ENCODE measurements around the gene MCMBP.
A peak's percentile ranks its signal among the peaks of the same experiment; 100 is the strongest.
"Not testable (repeated sequence)": the region's sequence is repeated elsewhere in the genome, so short reads cannot be mapped to it uniquely, and the experiment has no call there.

Gene MCMBP, protein sequence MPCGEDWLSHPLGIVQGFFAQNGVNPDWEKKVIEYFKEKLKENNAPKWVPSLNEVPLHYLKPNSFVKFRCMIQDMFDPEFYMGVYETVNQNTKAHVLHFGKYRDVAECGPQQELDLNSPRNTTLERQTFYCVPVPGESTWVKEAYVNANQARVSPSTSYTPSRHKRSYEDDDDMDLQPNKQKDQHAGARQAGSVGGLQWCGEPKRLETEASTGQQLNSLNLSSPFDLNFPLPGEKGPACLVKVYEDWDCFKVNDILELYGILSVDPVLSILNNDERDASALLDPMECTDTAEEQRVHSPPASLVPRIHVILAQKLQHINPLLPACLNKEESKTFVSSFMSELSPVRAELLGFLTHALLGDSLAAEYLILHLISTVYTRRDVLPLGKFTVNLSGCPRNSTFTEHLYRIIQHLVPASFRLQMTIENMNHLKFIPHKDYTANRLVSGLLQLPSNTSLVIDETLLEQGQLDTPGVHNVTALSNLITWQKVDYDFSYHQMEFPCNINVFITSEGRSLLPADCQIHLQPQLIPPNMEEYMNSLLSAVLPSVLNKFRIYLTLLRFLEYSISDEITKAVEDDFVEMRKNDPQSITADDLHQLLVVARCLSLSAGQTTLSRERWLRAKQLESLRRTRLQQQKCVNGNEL

DNA sequence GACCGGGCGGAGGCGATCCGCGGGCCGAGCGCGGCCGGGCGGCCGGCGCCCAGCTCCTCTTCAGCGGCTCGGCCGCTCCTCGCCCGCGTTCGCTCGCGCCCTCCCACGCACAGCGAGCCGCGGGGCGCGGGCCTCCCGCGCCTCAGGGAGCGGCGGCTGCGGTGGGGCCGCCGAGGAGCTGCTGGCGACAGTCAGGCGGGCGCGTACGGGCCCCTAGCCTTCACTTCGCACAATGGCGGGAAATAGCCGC is at the start of gene MCMBP:
MCMBP (minus strand) TSS at position 234 of the 250 bp plus-strand sequence. CDS start 259 bp downstream, outside the sequence.
- no peak for DNase-seq

DNA sequence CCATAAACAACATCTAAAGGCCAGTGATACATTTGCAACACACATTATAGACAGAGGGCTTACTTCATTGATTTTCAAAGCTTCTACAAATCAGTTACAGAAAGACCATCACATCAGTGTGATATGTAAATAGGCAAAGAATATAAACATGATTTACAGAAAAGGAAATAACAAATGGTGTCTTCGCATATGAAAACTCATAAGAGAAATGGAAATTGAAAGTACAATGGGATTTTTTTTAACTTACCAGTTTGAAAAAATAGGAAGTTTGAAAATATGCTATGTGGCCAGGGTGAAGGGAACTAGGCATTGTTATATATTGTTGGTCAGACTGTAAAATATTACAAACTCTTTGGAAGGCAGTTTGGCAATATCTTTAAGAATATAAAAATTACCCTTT is 47.2 kb upstream of the MCMBP start:
- no peak for DNase-seq

DNA sequence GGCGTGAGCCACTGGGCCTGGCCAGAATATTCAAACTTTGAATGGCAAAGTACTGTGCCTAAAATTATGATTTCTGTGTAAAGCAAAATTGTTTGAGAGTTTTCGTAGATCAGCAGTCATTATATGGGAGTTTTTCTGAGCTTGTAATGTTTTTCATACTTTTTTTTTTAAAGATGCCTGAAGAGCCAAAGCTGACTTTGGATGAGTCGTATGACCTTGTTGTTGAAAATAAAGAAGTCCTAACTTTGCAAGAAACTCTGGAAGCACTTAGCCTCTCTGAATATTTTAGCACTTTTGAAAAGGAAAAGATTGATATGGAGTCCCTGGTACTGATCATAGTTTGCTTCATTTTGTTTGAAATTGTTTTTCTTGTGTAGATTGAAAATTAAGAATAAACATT is 46.6 kb upstream of the MCMBP start:
- DNase-seq, result no peak

DNA sequence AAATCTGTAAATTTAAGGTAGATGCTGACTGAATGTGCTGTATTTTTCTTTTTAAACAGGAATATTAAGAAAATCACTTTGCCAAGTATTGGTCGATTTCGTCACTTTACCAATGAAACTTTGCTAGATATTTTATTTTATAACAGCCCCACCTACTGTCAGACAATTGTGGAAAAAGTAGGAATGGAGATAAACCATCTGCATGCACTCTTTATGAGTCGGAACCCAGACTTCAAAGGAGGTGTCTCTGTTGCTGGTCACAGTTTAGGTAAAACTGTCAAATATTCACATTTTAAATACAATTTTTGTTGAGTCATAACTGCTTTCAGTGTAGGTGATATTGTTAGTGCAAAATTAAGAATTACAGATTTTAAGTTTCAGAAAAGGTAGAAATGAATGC is 45.1 kb upstream of the MCMBP start:
- no peak for DNase-seq

DNA sequence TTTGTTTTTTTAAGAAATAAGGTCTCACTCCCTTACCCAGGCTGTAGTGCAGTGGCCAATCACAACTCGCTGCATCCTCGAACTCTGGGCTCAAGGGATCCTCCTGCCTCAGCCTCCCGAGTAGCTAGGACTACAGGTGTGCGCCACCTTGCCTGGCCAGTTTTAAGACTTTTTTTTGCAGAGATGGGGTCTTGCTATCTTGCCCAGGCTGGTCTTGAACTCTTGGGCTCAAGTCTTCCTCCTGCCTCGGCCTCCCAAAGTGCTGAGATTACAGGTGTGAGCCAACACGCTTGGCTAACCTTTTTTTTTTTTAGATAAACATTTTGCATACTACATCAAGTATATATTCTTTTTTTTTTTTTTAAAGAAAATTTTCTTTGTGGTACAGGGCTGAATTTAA is 38.0 kb upstream of the MCMBP start:
- no peak for DNase-seq

DNA sequence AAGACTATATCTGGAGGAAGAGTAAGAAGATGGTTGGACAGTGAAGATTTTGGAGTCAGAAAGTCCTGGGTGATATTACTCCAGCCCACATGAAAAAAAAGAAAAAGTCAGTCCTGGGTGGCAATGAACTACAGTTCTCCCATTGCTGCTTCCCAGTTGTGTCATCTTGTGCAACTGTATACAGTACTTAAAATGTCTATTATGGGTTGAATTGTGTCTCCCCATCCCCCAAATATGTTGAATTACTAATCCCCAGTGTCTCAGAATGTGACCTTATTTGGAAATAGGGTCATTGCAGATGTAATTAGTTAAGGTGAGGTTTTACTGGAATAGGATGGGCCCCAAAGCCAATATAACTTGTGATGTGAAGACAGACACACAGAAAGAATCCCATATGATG is 35.5 kb upstream of the MCMBP start:
- no peak for DNase-seq

DNA sequence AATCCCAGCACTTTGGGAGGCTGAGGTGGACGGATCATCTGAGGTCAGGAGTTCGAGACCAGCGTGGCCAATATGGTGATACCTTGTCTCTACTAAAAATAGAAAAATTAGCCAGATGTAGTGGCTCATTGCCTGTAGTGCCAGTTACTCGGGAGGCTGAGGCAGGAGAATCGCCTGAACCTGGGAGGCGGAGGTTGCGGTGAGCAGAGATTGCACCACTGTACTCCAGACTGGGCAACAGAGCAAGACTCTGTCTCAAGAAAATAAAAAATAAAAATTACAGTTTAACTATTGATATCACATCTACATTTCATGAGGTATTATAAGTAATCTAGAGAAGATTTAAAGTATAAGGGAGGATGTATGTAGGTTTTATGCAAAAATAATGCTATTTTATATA is 35.1 kb upstream of the MCMBP start:
- DNase-seq, result not testable (repeated sequence)

DNA sequence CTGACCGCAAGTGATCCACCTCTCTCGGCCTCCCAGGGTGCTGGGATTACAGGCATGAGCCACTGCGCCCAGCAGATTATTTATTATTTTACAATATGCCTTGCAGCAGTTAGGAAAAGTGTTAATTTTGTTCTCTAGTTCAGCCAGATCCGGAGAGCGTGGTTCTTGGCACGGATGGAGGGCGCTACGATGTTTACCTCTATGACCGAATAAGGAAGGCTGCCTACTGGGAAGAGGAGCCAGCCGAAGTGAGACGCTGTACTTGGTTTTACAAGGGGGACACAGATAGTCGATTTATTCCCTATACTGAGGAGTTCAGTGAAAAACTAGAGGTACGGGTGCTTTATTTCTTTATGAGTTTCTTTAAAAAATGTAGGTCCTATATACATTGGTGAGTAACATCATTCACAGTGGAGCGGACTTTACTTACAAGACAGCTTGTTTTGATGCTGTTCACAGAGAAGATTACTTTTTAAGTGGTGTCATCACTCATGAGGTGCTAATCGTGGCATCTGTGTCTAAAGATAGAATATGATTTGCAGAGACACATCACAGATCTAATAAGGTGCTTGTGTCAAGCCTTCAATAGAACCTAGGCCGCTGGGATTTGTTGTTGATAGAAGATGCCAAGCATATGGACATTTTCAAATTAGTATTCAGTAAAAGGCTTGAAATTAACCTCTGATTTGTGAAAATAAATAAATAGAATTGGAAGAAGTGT is 31.5 kb upstream of the MCMBP start:
- no peak for DNase-seq

DNA sequence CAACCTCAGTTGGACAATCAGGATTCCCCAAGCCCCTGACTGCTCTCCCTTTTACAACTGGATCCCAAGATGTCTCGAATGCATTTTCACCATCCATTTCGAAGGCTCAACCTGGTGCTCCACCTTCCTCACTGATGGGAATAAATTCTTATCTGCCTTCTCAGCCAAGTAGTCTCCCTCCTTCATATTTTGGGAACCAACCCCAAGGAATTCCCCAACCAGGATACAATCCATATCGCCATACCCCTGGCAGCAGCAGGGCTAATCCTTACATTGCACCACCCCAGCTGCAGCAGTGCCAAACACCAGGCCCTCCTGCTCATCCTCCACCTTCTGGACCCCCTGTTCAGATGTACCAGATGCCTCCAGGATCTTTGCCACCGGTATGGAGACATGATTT is 25.9 kb upstream of the MCMBP start:
- no peak for DNase-seq

DNA sequence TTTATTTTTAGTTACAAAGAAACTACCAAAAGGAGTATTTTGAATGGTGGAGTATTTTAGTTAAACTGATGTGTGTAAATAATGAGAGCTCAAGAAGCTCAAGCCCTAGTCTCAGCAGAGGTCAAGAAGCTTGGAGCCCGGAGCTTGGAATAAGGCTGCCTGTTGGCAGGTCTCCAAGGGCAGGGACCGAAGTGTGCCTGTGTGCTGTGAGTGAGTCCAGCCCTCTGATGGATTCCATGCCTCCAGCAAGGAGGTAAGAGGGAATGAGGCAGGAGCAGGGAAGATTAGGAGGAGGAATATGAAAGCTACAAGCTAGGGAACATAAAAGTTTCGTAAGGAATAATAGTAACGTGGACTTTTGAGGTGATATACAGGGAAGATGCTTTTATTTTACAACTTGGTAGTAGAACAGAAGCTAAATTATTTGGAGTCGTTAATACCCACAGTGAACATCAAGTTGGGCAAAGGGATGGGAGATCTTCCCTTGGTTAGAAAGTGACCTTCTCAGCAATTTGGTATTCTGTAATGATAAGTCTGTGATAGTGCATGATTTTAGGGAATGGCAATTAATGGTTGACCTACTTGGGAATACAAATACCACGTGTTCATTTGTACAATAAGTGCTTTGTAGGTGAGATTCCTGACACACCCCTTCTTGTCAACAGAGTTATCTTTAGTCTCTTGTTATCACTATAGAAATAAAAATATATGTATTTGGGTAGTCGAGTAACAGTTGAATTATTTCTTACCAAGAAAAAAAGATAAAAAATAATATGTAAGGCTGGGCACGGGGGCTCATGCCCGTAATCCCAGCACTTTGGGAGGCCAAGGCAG is 24.5 kb upstream of the MCMBP start:
- no peak for DNase-seq

DNA sequence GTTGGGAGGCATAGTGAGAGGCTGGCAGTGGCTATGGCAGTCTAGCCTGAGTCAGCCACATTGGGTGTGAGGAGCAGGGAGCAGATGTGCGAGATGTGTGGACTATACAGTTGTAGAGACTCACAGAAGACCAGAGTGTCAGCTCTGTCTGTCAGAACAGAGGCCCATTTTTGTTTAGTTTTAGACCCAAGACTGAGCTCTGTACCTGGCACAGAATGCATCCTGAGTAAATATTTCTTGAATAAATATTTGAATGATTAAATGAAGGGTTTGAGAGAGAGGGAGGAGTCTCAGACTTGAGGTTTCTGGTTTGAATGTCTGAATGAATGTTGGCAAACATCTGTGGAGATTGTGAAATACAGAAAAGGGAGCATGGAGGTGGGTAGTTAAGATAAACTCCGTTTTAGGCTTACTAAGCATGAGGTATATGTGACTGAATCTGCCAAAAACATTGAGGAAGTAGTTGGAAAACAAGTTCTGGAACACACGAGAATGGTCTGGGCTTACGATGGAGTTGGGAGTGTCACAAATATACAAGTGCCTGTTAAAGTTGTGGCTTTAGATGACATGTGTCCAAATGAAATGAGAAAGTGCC is 23.5 kb upstream of the MCMBP start:
- no peak for DNase-seq

DNA sequence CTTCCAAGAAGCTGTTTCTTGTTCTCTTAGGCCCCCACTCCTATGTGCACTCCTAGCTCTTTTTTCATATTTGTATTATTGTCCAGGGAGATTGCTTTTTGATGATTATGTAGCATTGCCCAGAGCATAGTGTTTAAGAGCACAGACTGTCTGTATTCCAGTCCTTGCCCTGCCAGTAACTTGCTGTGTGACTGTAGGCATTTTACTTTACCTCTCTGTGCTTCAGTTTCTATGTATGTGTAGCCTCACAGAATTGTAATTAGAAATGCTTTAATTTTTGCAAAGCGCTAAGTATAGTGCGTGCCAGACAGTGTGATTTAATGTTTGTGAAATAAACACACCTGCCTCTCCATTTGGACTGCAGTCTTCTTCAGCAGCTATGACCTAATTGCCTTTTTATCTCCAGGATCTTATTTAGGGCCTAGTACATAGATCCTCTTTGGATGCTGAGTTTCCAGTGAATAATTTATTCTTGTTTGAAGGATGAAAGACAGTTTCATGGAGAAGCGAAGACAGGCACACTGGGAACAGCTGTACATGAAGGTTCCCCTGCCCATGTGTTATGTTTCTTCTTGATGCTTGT is 21.3 kb upstream of the MCMBP start:
- no peak for DNase-seq

DNA sequence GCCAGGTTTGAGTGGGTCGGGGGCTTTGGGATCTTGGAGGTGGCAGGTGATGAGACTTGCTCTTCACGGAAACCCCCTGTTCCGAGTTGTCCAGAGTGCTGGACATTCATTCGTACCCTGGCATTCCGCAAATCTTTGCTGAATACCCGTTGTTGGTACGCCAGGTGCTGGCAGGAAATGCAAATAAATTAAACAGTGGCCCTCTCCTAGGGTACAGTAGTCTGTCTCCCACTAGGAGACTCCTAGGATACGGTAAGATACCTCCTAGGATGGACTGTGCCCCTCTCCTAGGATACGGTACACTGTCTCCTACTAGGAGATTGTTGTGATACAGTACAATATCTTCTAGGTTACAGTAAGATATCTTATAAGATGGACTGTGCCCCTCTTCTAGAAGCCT is 20.4 kb upstream of the MCMBP start:
- DNase-seq, result no peak

DNA sequence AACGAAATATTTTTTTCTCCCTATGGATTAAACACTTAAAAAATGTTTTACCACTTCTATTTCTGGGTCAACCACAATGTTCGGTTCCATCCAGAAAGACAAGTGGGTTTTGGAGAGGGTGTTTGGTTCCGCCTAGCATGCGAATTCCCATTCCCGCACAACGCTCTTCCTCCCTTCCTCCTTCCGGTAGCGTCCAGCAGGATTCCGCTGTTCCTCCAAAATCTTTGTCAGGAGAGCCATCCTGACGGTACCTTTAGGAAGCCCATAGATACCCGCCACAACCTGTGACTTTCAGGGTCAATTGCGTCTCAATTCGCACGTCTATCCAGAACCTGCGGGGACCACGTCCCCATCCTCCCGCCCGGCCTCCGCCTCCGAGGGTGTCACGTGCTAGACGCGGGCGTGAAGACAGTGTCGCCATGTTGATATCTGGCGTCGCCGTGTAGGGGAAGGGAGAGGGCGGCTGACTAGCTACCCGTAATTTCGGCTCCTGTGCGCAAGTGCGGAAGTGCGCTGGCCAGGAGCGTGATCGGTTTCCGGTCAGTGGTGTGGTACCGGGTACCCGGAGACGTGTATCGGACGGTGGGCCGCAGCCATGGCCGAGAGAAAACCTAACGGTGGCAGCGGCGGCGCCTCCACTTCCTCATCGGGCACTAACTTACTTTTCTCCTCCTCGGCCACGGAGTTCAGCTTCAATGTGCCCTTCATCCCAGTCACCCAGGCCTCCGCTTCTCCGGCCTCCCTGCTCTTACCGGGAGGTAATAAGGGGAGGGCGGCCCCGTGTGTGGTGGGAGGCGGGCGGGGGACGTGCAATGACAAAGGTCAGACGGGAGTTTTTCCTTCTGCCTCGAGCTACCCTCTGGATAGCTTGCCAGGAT is 19.8 kb upstream of the MCMBP start, which contains the start of gene SEC23IP:
SEC23IP (plus strand) TSS at position 543 of the 878 bp plus-strand sequence; CDS start at position 596, 53 bp downstream.
- peak; percentile 78 for DNase-seq

DNA sequence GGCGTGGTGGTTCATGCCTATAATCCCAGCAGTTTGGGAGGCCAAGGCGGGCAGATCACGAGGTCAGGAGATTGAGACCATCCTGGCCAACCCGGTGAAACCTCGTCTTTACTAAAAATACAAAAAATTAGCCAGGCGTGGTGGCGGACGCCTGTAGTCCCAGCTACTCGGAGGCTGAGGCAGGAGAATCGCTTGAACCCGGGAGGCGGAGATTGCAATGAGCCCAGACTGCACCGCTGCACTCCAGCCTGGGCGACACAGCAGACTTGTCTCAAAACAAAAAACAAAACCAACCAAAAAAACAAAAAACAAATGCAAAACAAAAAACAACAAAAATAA is 19.2 kb upstream of the MCMBP start:
- DNase-seq, result not testable (repeated sequence)

DNA sequence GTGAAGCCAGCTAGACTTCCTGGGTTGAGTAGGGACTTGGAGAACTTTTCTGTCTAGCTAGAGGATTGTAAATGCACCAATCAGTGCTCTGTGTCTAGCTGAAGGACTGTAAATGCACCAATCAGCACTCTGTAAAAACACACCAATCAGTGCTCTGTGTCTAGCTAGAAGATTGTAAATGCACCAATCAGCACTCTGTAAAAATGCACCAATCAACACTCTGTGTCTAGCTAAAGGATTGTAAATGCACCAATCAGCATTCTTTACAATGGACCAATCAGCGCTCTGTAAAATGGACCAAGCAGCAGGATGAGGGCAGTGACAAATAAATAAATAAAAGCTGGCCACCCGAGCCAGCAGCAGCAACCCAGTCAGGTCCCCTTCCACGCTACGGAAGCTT is 17.7 kb upstream of the MCMBP start:
- DNase-seq, result not testable (repeated sequence)

DNA sequence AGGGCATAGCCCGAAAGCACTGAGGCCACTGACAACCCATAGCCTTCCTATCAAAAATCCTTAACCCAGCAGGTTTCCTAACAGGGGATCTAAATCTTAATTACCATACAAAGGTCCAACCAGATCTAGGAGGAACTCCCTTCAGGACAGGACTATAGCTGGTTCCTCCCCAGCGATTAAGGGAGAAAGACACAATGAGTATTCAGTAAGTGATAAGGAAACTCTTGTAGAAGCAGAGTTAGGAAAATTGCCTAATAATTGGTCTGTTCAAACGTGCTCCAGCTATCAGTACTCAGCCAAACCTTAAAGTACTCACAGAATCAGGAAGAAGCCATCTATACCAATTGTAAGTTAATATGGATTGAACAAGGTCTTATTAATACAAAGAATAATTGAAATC is 16.6 kb upstream of the MCMBP start:
- DNase-seq, result not testable (repeated sequence)

DNA sequence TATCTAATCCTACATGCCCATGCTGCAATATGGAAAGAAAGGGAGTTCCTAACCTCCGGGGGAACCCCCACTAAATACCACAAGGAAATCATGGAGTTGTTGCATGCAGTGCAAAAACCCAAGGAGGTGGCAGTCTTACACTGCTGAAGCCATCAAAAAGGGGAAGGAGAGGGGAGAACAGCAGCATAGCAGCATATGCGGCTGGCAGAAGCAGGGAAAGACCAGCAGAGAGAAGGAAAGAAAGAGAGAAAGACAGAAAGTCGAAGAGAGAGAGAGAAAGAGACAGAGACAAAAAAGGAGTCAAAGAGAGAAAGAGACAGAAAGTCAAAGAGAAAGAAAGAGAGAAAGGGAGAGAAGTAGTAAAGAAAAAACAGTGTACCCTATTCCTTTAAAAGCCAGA is 16.1 kb upstream of the MCMBP start:
- not testable (repeated sequence) for DNase-seq

DNA sequence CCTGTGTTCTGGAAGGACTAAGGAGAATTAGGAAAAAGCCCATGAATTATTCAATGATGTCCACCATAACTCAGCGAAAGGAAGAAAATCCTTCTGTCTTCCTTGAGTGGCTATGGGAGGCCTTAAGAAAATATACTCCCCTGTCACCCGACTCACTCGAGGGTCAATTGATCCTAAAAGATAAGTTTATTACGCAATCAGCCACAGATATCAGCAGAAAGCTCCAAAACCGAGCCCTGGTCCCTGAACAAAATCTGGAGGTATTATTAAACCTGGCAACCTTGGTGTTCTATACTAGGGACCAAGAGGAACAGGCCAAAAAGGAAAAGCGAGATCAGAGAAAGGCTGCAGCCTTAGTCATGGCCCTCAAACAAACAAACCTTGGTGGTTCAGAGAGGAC is 13.4 kb upstream of the MCMBP start:
- DNase-seq, result not testable (repeated sequence)

DNA sequence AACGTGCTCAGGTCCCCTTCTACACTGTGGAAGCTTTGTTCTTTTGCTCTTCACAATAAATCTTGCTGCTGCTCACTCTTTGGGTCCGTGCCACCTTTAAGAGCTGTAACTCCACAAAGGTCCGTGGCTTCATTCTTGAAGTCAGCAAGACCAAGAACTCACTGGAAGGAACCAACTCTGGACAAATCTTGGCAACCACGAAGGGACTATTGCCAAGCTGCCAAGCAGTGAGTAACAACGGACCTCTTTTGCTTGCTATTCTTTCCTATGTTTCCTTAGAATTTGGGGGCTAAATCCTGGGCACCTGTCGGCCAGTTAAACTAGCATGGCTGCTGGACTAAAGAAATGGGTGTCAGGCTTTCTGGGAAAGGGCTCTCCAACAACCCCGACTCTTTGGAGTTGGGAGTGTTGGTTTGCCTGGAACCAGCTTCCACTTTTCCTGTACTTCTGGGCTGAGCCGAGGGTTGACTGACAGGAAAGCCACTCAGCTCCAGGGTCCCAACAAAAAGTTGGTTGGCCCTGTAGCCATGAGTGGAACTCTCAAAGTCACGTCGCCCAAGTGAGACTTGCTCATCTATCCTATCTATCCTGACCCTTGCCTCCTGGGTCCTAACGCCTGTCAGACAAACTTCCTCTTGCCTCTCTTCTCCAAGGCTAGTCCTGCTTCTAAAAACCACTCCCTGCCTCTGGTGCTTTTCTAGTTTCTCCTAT is 11.4 kb upstream of the MCMBP start:
- not testable (repeated sequence) for DNase-seq

DNA sequence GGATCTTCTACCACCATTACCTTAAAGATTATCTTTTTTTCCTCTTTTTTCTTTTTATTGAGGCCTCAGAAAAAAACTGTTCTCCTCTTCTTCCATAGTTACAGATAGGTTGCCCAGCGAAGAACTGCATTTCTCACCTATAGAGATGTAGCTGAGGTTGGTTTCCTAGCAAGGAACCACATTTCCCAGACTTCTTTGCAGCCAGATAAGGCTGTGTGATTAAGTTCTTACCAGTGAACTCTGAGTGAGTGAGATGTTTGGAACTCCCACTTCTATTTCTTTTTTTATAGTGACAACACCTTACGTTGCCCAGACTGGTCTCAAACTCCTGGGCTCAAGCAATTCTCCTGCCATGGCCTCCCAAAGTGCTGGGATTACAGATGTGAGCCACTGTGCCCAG is 5.9 kb upstream of the MCMBP start:
- no peak for DNase-seq
